ENCODE results near the gene FOXR1. TPM values are rescaled to one million over a fixed set of nuclear protein-coding genes. Genes with fewer than 3 reads are reported as not detected.
A peak's percentile ranks its signal among the peaks of the same experiment; 100 is the strongest.

Gene FOXR1
- not detected for total RNA-seq

- H3K4me1 Mint-ChIP-seq: no peaks in the 10 kb centered on the region
- H3K9me3 Mint-ChIP-seq: no peaks in the 10 kb centered on the region
- POLR2A ChIA-PET: no interaction called here
- no peak within 1 kb of the TSS for H3K4me3 Mint-ChIP-seq
- H3K27ac Mint-ChIP-seq: no peak within 1 kb of the TSS
- peaks cover 25% of the 10 kb centered on the region for H3K27me3 Mint-ChIP-seq
- CTCF ChIA-PET: interaction anchor here (0.6 to 0.7 kb wide), 2 partner anchors 11 to 19 kb away, joined by 3 read pairs; no protein-coding TSS in a partner anchor
- no peaks in the 10 kb centered on the region for H3K36me3 Mint-ChIP-seq (ENCODE audit: low read depth)
- no peak for DNase-seq
These were observed at the start of gene FOXR1 for GRCh38 chr11:118971646-118972045. Gene FOXR1, plus strand, starts transcription at chr11:118971761. Its CDS starts 171 bp downstream, at chr11:118971932.

GRCh38 chr11:118921929-118922744 is 49.4 kb upstream of the FOXR1 start:
- H3K4me1 Mint-ChIP-seq: peaks cover 64% of the 10 kb centered on the region
- H3K27ac Mint-ChIP-seq: peak overlapping the region; percentile 92
- peaks cover 2% of the 10 kb centered on the region for H3K27me3 Mint-ChIP-seq
- ChIA-PET CTCF (interaction anchor here (0.6 to 2.8 kb wide), 9 partner anchors 8 to 1249 kb away, joined by 3 to 8 read pairs (median 4); partner anchors contain the start of gene UPK2), POLR2A (interaction anchor here (0.5 to 1.4 kb wide), 2 partner anchors 9 to 319 kb away, joined by 3 to 5 read pairs; no protein-coding TSS in a partner anchor)
- H3K36me3 Mint-ChIP-seq (ENCODE audit: low read depth): peaks cover 47% of the 10 kb centered on the region
- DNase-seq: no peak
- peak overlapping the region; percentile 96 for H3K4me3 Mint-ChIP-seq
- H3K9me3 Mint-ChIP-seq: no peaks in the 10 kb centered on the region

DNA sequence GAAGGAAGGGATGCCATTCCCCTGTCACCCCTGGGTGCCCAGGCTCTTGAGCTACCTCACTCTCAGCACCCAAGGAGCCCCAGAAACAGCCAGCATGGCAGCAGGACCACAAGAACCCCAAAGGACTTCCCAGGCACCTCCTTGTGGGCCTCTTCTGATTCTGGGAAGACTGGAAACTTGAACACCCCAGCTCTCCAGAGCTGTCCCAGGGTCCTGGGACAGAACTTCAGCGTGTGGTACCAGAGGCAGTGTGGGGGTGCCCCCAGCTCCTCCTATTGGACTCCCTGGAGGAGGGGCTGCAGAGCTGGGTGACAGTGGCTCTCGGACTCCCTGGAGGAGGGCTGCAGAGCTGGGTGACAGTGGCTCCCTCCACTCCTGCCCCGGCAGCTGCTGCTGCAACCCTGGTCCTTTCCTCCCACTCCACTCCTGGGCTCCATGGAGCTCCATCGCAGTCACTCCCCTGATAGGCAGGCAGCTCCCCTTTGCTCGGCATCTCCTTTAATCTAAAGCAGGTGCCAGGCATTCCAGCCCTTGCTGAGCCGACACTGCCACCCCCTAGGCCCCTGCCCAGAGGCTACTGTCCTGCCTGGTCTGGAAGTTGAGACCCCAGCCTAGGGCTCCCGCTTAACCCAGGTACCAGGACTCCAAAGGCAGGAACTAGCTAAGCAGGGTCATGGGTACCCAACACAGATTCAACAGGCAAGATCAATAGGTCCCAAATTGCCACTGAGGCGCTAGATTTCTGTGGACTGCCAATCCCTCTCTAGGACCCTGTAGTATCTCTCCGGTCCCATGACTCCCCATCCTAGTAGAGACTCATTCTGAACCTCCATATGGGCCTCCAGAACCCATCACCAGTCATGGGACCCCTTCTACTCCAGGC is 48.6 kb upstream of the FOXR1 start:
- no peak for DNase-seq
- Mint-ChIP-seq H3K27me3 (peaks cover 2% of the 10 kb centered on the region), H3K36me3 (ENCODE audit: low read depth) (peaks cover 39% of the 10 kb centered on the region), H3K9me3 (no peaks in the 10 kb centered on the region), H3K27ac (peak overlapping the region; percentile 82), H3K4me3 (peak overlapping the region; percentile 96), H3K4me1 (peaks cover 64% of the 10 kb centered on the region)
- POLR2A ChIA-PET: interaction anchor here (1.4 kb wide), 1 partner anchor 9 kb away, joined by 5 read pairs; no protein-coding TSS in a partner anchor
- CTCF ChIA-PET: interaction anchor here (0.6 to 2.8 kb wide), 11 partner anchors 8 to 1248 kb away, joined by 3 to 8 read pairs (median 4); partner anchors contain the start of gene UPK2

GRCh38 chr11:118923721-118924587 is 47.6 kb upstream of the FOXR1 start:
- peaks cover 2% of the 10 kb centered on the region for H3K27me3 Mint-ChIP-seq
- CTCF ChIA-PET: interaction anchor here (0.6 to 1.8 kb wide), 10 partner anchors 7 to 502 kb away, joined by 3 to 7 read pairs (median 4); no protein-coding TSS in a partner anchor
- peak overlapping the region; percentile 82 for H3K27ac Mint-ChIP-seq
- POLR2A ChIA-PET: interaction anchor here (0.6 kb wide), 1 partner anchor 169 kb away, joined by 3 read pairs; no protein-coding TSS in a partner anchor
- peaks cover 37% of the 10 kb centered on the region for H3K36me3 Mint-ChIP-seq (ENCODE audit: low read depth)
- peak overlapping the region; percentile 96 for H3K4me3 Mint-ChIP-seq
- peaks cover 60% of the 10 kb centered on the region for H3K4me1 Mint-ChIP-seq
- H3K9me3 Mint-ChIP-seq: no peaks in the 10 kb centered on the region
- no peak for DNase-seq

DNA sequence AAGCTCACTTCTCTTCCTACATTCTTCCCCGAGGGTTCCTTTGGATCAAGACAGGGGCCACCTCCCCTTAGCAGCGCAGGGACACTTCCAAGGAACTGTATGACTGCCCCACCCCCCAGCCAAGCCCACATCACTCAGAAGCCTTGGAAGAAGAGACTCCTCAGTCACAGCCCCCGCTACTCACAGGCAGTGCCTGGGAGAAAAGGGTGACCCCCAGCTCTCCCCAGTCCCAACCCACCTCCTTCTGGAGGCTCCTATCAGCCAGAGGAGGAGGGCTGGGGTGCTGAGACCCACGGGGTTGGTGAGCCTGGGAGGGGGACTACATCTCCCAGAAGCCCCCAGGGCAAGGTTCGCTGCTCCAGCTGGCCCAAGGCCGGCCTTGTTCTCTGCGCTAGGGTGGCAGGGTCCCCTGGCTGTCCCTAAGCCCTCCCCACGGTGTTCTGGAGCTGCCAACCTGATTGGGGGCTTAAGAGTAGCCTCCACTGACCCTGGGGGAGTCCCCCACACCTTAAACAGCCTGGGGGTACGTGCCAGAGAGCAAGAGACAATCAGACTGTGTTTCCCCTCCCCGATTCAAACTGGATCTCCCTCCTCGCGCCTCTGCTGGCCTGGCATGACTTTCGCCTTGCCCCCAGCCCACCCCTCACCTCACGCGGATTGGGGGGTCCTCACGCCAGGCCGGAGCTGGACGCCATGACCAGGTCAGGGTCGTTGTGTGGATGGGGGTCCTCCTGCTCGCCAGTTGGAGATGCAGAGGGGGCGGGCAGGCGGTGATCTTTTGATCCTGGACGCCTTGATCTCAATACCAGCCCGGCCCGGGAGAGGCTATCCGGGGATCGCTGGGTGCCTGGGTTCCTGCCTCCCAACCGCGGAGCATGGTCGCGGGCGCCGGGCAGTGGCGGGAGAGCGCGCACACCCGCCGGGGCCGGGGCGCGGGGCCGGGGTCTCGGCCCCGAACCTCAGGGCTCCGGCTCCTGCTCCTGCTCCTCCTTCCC is 46.7 kb upstream of the FOXR1 start:
- ChIA-PET CTCF (interaction anchor here (0.6 to 2.8 kb wide), 22 partner anchors 9 to 1605 kb away, joined by 3 to 13 read pairs (median 4); partner anchors contain the start of genes CXCR5 and DDX6), POLR2A (interaction anchor here (0.6 to 1.3 kb wide), 2 partner anchors 12 to 170 kb away, joined by 3 read pairs; no protein-coding TSS in a partner anchor)
- Mint-ChIP-seq H3K4me1 (peaks cover 51% of the 10 kb centered on the region), H3K27me3 (peaks cover 2% of the 10 kb centered on the region), H3K9me3 (no peaks in the 10 kb centered on the region), H3K36me3 (ENCODE audit: low read depth) (peaks cover 32% of the 10 kb centered on the region), H3K4me3 (peak overlapping the region; percentile 96), H3K27ac (peak overlapping the region; percentile 82)
- DNase-seq: peak; percentile 59

GRCh38 chr11:118927554-118928100 is 43.9 kb upstream of the FOXR1 start:
- Mint-ChIP-seq H3K27me3 (peaks cover 2% of the 10 kb centered on the region), H3K36me3 (ENCODE audit: low read depth) (peaks cover 21% of the 10 kb centered on the region), H3K9me3 (no peaks in the 10 kb centered on the region), H3K4me1 (peaks cover 49% of the 10 kb centered on the region), H3K4me3 (peak overlapping the region; percentile 93), H3K27ac (peak overlapping the region; percentile 98)
- DNase-seq: no peak
- POLR2A ChIA-PET: no interaction called here
- CTCF ChIA-PET: interaction anchor here (0.7 to 5.0 kb wide), 5 partner anchors 9 to 238 kb away, joined by 3 to 53 read pairs (median 13); partner anchors contain the start of gene DDX6

GRCh38 chr11:118928101-118928869 is 43.3 kb upstream of the FOXR1 start:
- peak; percentile 94 for DNase-seq
- Mint-ChIP-seq H3K4me1 (peaks cover 51% of the 10 kb centered on the region), H3K36me3 (ENCODE audit: low read depth) (peaks cover 16% of the 10 kb centered on the region), H3K27ac (peak overlapping the region; percentile 98), H3K27me3 (peaks cover 2% of the 10 kb centered on the region), H3K9me3 (no peaks in the 10 kb centered on the region), H3K4me3 (peak overlapping the region; percentile 93)
- ChIA-PET CTCF (interaction anchor here (0.7 to 5.0 kb wide), 8 partner anchors 8 to 238 kb away, joined by 3 to 53 read pairs (median 10); partner anchors contain the start of genes DDX6 and UPK2), POLR2A (no interaction called here)

GRCh38 chr11:118928870-118929500 is 42.6 kb upstream of the FOXR1 start:
- Mint-ChIP-seq H3K9me3 (no peaks in the 10 kb centered on the region), H3K4me3 (peak overlapping the region; percentile 93), H3K27me3 (peaks cover 2% of the 10 kb centered on the region), H3K36me3 (ENCODE audit: low read depth) (peaks cover 9% of the 10 kb centered on the region), H3K4me1 (peaks cover 46% of the 10 kb centered on the region), H3K27ac (peak overlapping the region; percentile 98)
- peak; percentile 43 for DNase-seq
- POLR2A ChIA-PET: no interaction called here
- CTCF ChIA-PET: interaction anchor here (1.0 to 5.0 kb wide), 8 partner anchors 12 to 237 kb away, joined by 3 to 53 read pairs (median 10); partner anchors contain the start of genes CXCR5, DDX6 and UPK2

DNA sequence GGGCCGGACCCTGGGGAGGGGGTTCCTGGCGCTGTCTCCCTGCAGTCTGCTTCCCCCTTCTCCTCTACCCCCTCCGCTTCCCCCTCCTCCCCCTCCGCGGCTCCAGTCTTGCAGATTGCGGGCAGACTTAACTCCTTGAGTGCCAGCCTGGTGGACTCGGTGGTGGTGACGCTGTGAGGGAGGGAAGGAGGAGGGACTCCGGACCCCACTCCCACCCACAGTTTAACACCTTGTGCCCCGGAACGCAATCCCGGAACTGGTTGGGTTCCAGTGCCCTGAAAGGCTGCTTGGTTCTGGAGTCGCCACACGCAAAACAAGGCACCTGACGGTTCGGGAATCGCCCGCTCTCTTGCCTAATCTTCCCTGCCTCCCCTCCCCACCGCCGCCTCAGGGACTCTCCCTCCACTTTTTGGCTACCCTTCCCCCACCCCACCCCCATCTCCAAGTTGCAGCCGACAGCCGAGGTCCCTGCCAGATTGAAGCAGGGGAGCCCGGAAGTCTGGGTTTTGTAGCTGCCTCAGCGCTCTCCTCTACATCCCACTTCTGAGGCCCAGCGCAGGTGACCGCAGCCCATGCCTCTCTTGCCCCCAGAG is 42.0 kb upstream of the FOXR1 start:
- peak overlapping the region; percentile 98 for H3K27ac Mint-ChIP-seq
- H3K27me3 Mint-ChIP-seq: peaks cover 2% of the 10 kb centered on the region
- DNase-seq: peak; percentile 90
- peaks cover 3% of the 10 kb centered on the region for H3K36me3 Mint-ChIP-seq (ENCODE audit: low read depth)
- peaks cover 46% of the 10 kb centered on the region for H3K4me1 Mint-ChIP-seq
- no peaks in the 10 kb centered on the region for H3K9me3 Mint-ChIP-seq
- ChIA-PET CTCF (interaction anchor here (0.8 to 5.0 kb wide), 15 partner anchors 8 to 237 kb away, joined by 3 to 53 read pairs (median 5); partner anchors contain the start of genes C2CD2L, CXCR5, DDX6 and UPK2), POLR2A (interaction anchor here (0.7 kb wide), 1 partner anchor 11 kb away, joined by 4 read pairs; no protein-coding TSS in a partner anchor)
- peak overlapping the region; percentile 93 for H3K4me3 Mint-ChIP-seq

Measured in activated CD4-positive, alpha-beta T cell treated with anti-CD3 and anti-CD28 coated beads, Interleukin-2, amount 10 ng/mL, durations not matched to agents 7 days and 5 days (primary cell).